Stimulated activated CD8-positive, alpha-beta memory T cell treated with anti-CD3 and anti-CD28 coated beads, Interleukin-2, amount 100 ng/mL, for 1 hour (primary cell): ENCODE results near the gene CRB3.
A peak's percentile ranks its signal among the peaks of the same experiment; 100 is the strongest.
"Not testable (repeated sequence)": the region's sequence is repeated elsewhere in the genome, so short reads cannot be mapped to it uniquely, and the experiment has no call there.

Experiments used
- DNase-seq, 2 donors: peaks; one replicate each; pipeline ENCODE4 v3.0.0-alpha.2; 2020; ENCODE audit warnings: low read depth in 2 of 2

Gene CRB3, protein sequence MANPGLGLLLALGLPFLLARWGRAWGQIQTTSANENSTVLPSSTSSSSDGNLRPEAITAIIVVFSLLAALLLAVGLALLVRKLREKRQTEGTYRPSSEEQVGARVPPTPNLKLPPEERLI

DNA sequence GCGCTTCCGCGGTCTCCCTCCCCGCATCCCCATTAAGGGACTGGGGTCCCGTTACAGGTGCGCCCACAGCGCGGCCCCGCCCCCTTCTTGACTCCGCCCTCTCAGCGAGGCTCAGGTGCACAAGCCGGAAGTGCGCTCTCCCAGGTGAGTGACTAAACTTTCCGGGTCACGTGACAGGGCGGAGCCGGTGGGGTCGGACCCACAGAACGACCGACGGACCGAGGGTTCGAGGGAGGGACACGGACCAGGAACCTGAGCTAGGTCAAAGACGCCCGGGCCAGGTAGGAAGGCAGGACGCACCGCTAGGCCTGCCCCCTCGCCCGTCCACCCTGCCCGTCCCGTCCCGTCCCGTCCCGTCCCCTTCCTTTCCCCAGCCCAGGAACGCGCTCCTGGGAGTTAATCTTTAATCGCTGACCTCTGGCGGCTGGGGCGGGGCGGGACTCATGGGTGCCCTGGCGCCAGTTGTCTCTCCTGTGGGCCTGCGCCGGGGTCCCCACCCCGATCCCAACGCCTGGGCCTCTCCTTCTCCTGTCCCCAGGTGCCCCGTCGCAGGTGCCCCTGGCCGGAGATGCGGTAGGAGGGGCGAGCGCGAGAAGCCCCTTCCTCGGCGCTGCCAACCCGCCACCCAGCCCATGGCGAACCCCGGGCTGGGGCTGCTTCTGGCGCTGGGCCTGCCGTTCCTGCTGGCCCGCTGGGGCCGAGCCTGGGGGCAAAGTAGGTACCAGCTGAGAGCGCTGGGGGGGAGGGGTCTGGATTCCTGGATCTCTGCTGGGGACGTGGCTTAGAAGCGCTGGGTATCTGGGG is at the start of gene CRB3:
Gene CRB3 (plus strand): TSS at position 202 of the 804 bp plus-strand sequence. CDS start 431 bp downstream, at position 633.
- no peak for DNase-seq

DNA sequence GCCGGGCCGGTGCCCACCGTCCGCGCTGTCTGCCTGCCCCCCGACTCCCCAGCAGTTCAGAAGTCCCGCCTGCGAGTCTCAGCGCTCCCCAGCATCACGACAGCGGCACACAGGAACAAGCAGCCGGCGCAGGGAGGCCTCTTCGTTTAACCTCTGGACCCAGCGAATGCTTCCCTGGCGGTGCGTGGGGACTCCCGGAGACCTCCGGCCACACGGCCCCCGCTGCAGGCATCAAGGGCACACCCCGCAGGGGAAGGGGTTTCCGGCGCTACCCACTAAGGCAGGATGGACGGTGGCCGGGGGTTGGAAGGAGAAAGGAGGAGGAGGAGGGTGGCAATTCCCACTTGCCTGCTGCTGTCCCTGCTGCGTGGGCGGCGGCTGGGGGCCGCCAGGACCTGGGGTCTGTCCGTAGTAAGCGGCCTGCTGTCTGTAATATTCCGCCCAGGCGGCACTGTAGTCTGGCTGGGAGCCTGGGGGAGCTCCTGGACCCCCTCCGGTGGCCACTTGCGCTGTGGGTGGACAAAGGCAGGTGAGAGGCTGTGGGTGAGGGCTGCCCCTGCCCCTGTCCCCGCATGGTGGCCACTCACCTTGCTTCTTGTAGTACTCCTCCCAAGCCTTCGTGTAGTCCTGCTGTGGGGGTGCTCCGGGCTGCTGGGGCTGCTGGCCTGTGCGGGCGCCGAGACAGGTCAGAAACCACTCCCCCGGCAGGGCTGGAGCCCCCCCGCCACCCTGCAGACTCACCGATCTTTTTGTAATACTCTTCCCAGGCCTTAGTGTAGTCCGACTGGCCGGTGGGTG is 49.1 kb upstream of the CRB3 start:
- no peak for DNase-seq

DNA sequence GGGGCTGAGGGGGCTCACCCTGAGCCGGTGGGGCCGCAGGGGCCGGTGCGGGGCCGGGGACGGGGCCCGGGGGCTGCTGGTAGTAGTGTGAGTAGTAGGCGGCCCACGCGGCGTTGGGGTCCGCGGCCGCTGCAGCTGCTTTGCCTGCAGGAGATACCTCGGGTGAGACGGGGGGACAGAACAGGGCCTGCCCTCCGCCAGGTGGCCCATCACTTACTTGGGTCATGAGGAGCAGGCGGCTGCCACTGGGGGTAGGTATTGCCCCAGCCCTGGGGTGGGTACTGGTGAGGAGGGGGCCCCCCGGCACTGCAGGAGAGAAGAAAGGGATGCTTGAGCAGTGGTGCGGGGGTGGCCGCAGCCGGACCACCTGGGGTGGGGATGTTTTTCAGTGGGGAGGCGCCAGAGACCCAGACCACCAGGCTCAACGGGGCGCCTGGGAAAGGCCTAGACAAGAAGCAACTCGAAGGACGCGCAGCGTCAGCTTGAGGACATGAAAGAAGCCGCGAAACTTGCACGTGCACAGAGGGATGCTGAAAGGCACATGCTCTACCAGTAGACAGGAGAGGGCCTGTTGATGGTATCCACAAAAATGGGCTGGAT is 48.4 kb upstream of the CRB3 start:
- no peak for DNase-seq

DNA sequence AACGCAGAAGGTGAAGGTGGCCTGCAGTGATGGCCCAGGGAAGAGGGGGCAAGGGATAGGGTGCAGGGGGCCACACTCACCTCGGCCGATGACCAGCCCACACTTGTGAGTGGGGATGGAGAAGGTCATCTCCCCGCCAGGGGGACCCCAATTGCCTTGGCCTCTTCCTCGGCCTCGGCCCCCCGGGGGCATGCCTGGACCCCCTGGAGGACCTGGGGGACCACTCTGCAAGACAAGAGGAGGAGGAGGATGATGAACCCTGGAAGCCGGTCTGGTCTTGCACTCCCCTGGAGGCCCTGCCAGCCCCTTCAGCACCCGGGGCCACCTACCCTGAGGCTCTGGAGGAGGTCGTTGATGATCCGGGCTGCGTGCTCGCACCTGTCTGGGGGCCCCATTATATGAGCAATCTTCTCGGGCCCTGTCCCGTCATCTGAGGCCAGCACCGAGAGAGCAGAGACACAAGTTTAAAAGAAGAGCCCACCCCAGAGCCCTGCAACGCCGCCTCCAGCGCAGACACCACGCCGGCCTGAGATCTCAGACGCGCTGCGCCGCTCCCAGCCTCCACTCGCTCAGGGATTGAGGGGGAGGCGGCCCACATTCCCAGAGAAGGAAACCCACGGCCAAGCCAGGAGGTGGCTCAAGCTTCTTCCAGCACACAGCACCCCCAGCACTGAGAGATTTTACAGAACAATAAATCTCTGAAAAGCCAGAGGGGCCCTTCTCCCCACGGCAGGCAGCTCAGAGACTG is 47.2 kb upstream of the CRB3 start:
- DNase-seq, result no peak

DNA sequence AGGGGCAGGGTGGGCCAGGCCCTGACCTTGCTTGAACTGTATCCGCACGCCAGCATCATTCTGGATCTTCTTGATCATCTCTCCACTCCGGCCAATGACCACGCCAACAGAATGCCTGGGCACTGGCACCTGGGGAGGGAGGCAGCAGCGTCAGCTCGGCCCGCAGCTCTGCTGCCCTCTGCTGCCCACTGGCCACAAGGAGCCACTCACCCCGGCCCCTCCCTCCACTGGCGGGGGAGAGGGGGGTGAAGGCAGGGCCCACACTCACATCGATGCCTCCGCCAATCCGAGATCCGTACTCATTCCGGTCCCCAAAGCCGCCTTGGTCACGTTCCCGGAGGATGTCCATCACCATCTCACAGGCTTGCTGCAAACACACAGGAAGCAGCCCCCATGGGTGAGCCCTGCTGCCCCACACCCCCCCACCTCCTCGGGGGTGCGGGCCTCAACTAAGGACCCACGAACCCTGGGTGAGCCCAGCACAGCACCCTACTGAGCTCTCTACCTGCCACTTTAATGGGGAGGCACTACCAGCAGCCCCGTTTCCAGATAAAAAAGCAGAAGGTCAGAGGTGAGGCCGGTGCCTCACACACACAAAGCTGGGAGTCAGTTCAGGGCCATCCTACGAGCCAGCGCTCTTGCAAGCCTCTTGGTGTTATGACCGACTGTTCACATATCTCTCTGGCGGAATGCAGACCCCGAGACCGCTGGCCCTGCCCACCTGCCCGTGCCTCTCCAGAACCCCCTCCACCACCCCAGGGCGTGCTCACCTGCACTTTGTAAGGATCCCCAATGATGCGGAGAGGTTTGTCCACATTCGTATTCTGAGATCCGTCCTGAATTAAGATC is 46.1 kb upstream of the CRB3 start:
- DNase-seq, result no peak

DNA sequence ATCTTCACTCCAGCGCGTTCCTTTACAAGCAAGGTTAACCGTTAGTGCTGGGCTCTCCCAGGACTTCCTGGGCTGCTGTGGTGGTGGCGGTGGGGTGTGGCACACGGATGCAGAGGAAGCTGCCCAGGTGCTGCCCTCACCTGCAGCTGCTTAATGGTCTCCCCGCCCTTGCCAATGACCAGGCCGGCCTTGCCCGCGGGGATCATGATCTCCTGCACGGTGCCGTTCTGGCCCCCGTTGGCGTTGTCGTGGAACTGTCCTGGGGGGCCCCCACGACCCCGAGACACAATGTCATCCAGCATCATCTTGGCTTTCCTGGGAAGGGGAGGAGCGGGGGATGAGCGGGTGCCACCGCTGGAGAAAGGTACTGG is 45.5 kb upstream of the CRB3 start:
- no peak for DNase-seq

DNA sequence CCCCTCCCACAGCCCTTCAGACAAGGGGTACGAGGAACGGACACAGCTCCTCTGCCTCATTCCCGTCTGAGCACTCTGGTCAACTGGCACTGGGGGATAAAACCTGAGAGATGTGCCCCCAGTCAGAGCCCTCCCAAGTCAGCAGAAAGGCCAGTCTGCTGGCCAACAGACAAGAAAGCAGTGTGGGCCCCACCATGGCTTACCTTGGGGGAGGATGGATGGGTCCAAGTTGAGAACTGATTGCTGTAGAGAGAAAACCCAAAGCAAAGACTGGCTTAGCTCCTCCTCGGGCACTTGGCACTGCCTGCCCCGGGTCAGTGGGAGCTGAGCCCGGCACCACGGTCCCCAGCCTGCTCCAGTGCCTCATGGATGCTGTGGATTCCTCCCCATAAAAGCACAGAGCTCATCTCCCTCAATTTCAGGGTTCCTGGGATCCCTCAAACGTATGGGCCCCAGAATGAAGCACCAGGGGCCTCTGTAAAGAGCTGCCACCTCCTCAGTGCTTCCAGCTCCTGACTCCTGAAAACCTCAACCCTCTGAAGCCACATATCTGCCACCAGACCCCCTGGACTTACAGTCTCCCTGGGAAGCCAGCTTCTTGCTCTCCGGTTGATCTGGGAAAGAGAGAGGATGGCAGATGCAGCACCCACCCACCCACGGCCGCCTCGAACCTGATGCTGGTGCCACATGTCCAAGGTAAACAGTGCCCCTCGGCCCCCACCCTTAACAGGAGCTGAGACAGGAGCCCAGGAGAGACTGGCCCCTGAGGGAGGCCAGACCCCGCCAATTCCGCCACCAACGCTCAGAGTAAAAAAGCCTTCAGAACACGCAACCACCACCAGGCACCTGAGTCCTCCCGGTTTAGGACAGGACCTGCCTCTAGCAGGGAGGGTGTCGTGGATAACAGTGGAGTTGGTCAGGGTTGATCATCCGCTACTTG is 42.7 kb upstream of the CRB3 start:
- no peak for DNase-seq

DNA sequence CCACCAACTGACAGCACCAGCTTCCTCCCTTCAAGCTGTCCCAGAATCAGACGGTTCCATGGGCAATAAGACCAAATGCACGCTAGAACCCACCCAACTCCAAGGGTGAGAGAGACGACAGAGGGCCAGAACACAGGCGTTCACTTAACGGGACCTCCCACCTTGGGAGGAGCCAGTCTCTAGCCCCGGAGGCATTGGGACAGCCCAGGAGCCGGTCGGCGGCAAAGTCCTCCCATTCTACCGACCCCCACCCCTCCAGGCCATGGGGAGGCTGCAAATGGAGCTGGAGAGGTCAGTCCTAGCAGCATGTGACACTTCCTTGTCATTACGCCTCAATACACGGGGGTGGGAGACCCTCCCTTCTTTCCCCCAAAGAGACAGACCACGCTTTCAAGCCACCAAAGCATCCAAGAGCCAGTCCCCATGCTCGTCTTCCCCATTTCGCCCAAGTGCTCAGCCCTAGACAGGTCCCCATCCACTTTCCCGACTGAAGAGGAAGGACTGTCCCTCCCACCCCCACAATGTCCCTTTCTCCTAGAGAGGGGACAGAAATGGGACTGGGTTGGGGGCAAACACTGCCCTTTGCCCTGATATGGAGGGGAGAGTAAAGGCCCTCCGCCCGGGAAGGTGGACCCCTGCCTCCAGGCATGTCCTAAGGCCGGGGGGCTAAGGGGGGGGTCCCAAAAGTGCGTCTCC is 40.4 kb upstream of the CRB3 start:
- DNase-seq, result no peak

DNA sequence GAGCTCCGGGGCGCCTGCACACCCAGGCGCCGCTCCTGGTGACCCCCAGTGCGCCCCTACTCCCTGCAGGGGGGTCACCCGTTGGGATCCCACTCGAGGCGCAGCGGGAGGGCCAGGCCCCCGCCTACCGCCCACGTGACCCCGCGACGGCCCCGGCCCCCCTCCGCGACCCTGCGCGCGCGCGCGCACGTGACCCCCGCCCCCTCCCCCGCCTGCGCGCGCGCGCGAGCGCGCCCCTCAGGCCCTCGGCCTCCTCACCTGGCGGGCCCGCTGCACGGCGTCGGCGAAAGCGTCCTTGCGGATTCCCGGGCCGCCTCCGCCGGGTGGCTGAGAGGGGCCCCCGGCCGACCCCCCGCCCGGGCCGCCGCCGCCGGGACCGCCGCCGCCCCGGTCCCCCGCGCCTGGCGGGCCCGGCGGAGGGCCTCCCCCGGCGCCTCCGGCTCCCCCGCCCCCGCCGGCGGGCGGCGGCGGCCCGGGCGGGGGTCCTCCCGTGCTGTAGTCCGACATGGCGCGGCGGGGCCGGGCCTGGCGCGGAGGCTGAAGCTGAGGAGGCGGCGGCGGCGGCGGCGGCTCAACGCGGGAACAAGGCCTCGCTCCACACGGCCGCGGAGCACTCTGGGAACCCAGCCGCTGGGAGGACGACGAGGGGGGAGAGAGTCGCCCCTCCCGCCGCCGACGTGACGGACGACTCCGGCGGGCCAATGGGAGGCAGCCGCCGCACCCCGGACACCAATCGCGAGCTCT is 39.7 kb upstream of the CRB3 start, which contains the start of gene KHSRP:
Gene KHSRP (minus strand): TSS at position 617 of the 744 bp plus-strand sequence. CDS start 110 bp downstream, at position 507.
- no peak for DNase-seq

DNA sequence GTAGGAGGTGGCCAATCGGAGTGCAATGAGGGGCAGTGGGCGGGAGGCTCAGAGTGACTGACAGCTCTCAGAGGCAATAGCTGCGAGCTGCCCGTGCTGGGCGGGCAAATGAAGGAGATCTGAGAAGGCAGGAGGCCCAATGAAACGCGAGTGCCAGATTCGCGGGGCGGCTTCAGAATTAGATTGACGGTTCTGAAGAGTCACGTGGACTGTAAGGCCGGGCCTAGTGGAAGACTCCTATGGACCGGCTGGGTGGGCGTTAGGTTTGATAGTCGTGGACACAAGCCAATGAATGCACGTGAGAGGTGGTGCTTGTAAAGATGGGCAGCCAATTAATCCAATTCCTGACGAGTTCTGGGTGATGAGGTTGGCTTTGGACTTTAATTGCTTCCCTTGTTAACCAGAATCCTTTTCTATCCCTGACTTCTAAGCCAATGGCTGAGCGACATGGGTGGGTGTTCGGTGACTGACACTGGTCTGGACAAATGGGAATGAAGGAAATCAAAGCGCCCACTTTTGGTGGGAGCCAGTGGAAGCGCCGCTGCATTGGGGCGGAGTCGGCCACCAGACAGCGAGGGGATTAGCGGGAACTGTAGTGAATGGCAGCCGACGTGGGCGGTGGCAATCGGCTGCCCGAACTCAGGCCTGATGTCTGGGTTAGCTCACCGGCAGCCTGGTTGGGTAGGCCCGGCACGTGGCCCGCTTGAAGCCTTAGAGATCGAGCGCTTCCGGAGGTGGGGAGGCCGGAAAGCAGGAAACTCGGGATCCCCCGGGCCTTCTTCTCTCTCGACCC is 38.9 kb upstream of the CRB3 start:
- DNase-seq, result peak; percentile 97 to 98

DNA sequence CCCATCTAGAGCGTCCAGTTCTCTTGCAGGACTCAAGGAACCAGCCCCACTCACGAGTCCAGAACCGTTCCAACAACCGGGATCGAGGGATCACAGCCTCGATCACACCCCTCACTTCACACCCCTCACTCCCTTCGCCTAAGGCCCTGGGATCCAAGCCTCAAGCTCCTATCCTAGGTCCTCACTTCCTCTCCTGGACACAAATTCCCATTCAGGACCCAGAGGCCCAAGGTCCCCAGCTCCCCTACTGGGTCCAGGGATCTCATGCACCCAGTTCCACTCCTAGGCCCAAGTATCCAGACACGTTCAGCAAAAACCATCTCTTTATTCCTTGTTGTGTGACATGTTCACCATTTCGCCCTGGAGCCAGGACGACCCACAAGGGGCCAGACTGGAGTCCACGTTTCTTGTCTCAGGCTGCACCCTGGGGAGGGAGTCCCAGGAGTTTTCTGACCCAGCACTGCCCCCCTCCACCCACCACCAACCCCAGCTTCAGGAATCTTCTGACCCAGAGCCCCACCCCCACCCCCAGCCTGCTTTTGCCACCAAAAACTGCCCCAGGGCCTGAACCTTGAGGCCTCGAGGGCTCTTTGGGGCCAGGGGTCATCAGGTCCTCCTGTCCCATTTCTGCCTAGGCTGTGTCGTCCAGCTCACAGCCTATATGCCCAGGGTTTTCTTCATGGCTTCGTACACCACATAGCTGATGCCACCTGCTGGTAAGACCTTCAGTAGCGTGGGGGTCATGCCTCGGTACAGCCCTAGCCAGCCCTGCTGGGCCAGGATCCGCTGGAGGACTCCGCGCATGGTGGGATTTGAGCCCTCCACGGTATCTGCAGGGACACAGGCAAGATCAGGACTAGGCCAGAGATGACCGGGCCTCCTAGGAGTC is 38.1 kb upstream of the CRB3 start:
- no peak for DNase-seq

DNA sequence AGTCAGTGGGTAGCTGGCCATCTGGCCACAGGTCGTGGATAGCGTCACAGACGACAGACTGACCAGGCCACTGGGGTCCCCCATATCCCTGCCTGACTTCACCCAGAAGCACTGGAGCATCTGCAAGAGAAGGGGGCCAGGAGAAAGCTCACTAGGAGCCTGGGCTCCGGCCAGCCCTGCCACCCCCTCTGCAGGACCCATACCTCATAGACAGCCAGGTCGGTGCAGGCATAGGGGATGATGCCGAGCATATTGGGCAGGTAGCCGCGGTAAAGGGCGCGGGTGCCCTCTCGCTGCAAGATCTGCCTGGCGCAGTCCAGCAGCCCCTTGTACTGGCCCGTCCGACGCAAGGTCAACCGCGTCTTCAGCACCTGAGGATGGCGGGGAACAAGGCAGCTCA is 36.9 kb upstream of the CRB3 start:
- DNase-seq, result no peak

DNA sequence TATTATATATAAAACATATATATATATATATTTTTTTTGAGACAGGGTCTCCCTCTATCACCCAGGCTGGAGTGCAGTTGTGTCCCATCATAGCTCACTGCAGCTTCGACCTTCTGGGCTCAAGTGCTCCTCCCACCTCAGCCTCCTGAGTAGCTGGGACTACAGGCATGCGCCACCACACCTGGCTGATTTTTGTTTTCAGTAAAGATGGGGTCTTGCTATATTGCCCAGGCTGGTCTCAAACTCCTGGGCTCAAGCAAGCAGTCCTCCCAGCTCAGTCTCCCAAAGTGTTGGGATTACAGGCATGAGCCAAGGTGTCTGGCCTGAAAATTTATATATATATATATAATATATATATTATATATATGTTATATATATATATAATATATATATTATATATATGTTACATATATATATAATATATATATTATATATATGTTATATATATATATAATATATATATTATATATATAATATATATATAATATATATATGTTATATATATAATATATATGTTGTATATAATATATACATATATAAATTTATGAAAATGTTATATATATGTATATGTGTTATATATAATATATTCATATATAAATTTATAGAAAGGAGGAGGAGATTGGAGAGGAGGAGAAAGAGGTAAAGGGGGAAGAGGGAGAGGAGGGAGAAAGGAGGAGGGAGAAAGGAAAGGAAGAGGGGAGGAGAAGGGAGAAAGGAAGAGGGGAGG is 35.2 kb upstream of the CRB3 start:
- not testable (repeated sequence) for DNase-seq

DNA sequence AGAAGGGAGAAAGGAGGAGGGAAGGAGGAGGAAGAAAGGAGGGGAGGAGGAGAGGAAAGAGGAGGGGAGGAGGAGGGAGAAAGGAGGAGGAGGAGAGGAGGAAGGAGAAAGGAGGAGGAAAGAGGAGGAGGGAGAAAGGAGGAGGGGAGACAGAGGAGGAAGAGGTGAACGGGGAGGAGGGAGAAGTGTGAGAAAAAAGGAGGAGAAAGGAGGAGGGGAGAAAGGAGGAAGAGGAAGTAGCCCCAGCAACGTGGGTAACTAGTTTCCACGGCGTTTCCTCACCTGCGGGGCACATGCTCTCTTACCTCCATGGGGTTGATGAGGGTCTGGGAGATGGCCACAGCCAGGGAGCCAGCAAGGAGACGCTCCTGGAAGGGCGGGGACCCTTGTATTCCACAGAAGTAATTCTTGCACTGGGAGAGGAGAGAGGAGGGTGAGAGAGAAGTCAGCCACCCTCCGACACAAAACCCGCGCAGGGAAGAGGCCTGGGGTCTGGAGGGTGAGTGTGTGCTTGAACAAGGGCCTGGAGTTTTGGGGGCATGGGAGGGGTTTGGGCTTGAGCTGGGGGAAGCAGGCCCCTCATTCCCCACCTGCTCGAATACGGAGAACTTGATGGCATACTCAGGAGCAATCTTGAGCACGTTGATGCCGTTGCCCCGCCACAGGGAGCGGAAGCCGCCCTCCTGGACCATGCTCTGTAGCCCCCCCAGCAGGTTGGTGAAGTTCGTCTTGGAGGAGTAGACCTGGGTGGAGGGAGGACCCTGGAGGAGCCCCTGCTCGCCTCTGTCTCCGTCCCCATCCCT is 34.5 kb upstream of the CRB3 start:
- no peak for DNase-seq

DNA sequence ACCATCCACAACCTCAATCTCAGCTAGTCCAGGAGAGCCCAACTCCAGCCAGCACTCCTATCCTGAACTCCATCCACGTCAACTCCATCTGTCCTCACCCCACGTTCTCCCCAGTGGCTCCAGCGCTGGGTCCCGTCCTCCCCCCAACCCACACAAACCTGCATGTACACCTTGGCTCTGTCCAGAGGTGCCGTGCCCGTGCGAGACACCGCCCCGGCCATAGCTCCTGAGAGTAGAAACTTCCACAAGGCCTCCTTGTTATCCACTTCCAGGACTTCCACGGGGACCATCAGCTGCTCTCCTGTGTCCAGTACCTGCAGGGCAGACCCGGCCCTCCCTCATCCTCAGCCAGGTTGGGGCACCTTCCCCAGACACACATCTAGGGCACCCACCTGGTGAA is 32.2 kb upstream of the CRB3 start:
- no peak for DNase-seq
